A549 (cell line): Measurements from ENCODE around the gene ARL3. TPM values are rescaled to one million over a fixed set of nuclear protein-coding genes. Genes with fewer than 3 reads are reported as not detected.
A peak's percentile ranks its signal among the peaks of the same experiment; 100 is the strongest.

Source experiments
- ATAC-seq, 2 experiments: fragments of 200-7000 bp in 1 of 2; fragments of >200 bp in 1 of 2; cut with Nextera tagmentation in 1 of 2; cut with Tn5 transposase in 1 of 2; 3 replicates each; pipeline versions ENCODE4 v1.8.0 to v1.9.1; 2018 to 2020; ENCODE audit warnings: mild to moderate bottlenecking in 1 of 2, moderate library complexity in 1 of 2
- CTCF ChIA-PET: fragments of 300-600 bp; sonication (Branson Sonifier 250); formaldehyde crosslinking; extraction: SDS; loops from one replicate; lab custom pipeline; 2021; ENCODE audit warnings: antibody characterized with exemption, inconsistent platforms; lab: Yijun Ruan, JAX
- POLR2A ChIA-PET: fragments of 350-600 bp; formaldehyde crosslinking; extraction: SDS; loops from one replicate; lab custom pipeline; 2021; ENCODE audit warnings: antibody characterized with exemption, inconsistent platforms; lab: Yijun Ruan, JAX
- DNase-seq, 2 experiments: peaks; one replicate each; pipeline versions ENCODE4 v3.0.0 to v3.0.0-alpha.2; 2011 to 2016; ENCODE audit warnings: low read depth in 1 of 2, low spot score in 1 of 2
- FAIRE-seq: peaks from 2 replicates; lab custom pipeline; 2011; peaks lifted over from hg19 to GRCh38; lab: Jason Lieb, UNC
- H3K27ac ChIP-seq, 2 experiments: fragments of >200 bp; sonication (Bioruptor Twin); formaldehyde crosslinking; 3 replicates each; pipeline ENCODE4 v1.5.1; 2016 to 2017
- H3K4me1 ChIP-seq: fragments of >200 bp; sonication (Bioruptor Twin); formaldehyde crosslinking; 3 replicates; pipeline ENCODE4 v1.6.1; 2016
- H3K4me2 ChIP-seq: fragments of >200 bp; sonication (Bioruptor Twin); formaldehyde crosslinking; 3 replicates; pipeline ENCODE4 v1.6.1; 2016
- H3K4me3 ChIP-seq: fragments of >200 bp; sonication (Bioruptor Twin); formaldehyde crosslinking; 3 replicates; pipeline ENCODE4 v1.5.1; 2016
- H3K9me3 ChIP-seq: fragments of >200 bp; sonication (Bioruptor Twin); formaldehyde crosslinking; 3 replicates; pipeline ENCODE4 v1.6.1; 2016
- CHD2 ChIP-seq: fragments of 150-350 bp; IDR thresholded peaks from 2 replicates; pipeline ENCODE4 v1.6.1; 2014; ENCODE audit warnings: low read length; ENCODE audit not compliant: partially characterized antibody
- EHF ChIP-seq: fragments of 250-450 bp; sonication (Bioruptor Pico); IDR thresholded peaks from 2 replicates; pipeline ENCODE4 v1.5.0; 2020; ENCODE audit warnings: mild to moderate bottlenecking
- HES2 ChIP-seq: fragments of >200 bp; sonication (Bioruptor Twin); formaldehyde crosslinking; IDR thresholded peaks from 2 replicates; pipeline ENCODE4 v1.6.1; 2016
- HOXA7 ChIP-seq: fragments of 250-450 bp; sonication (Bioruptor Pico); IDR thresholded peaks from 2 replicates; pipeline ENCODE4 v1.5.0; 2020; ENCODE audit warnings: mild to moderate bottlenecking, moderate library complexity
- HOXB5 ChIP-seq: fragments of 250-450 bp; sonication (Bioruptor Pico); IDR thresholded peaks from 2 replicates; pipeline ENCODE4 v1.5.0; 2020; ENCODE audit warnings: mild to moderate bottlenecking, moderate library complexity
- JUN ChIP-seq, 2 experiments: fragments of >200 bp; sonication (Bioruptor Twin); formaldehyde crosslinking; IDR thresholded peaks; 2 replicates in 1 of 2; 3 replicates in 1 of 2; pipeline ENCODE4 v1.6.1; 2016 to 2017
- KDM1A ChIP-seq: fragments of 200-600 bp; sonication (generic); IDR thresholded peaks from 2 replicates; pipeline ENCODE4 v1.6.1; 2016; ENCODE audit warnings: low read depth, mild to moderate bottlenecking
- KDM5A ChIP-seq: fragments of 200-600 bp; sonication (generic); IDR thresholded peaks from 2 replicates; pipeline ENCODE4 v1.6.1; 2016; ENCODE audit warnings: antibody characterized with exemption, mild to moderate bottlenecking
- NFE2L2 ChIP-seq: fragments of 150-350 bp; conservative IDR thresholded peaks from 2 replicates; pipeline ENCODE4 v1.6.1; 2014; ENCODE audit warnings: low read length
- PHF8 ChIP-seq: fragments of 200-600 bp; sonication (generic); IDR thresholded peaks from 2 replicates; pipeline ENCODE4 v1.6.1; 2016; ENCODE audit warnings: low read depth, mild to moderate bottlenecking, antibody characterized with exemption, moderate library complexity, borderline replicate concordance
- POLR2A ChIP-seq: IDR thresholded peaks from 2 replicates; pipeline ENCODE4 v1.6.1; 2012; ENCODE audit warnings: mild to moderate bottlenecking, low read length
- POLR2AphosphoS2 ChIP-seq: conservative IDR thresholded peaks from 2 replicates; pipeline ENCODE4 v1.6.1; 2012; ENCODE audit warnings: low read length, improper control_type of control experiment, inconsistent platforms
- REST ChIP-seq: fragments of 200-600 bp; sonication (generic); IDR thresholded peaks from 2 replicates; pipeline ENCODE4 v1.6.1; 2016; ENCODE audit warnings: antibody characterized with exemption, mild to moderate bottlenecking, moderate library complexity
- SMC3 ChIP-seq: fragments of >200 bp; sonication (Bioruptor Twin); formaldehyde crosslinking; IDR thresholded peaks from 3 replicates; pipeline ENCODE4 v1.6.1; 2018; ENCODE audit warnings: inconsistent platforms
- SREBF2 ChIP-seq: fragments of 450-650 bp; IDR thresholded peaks from 2 replicates; pipeline ENCODE4 v1.6.1; 2014; ENCODE audit warnings: mild to moderate bottlenecking, moderate library complexity
- TFCP2L1 ChIP-seq: fragments of 250-450 bp; sonication (Bioruptor Pico); IDR thresholded peaks from 2 replicates; pipeline ENCODE4 v1.5.0; 2021; ENCODE audit warnings: mild to moderate bottlenecking
- TP53 ChIP-seq: fragments of 250-450 bp; sonication (Bioruptor Pico); IDR thresholded peaks from 2 replicates; pipeline ENCODE4 v1.5.0; 2021; ENCODE audit warnings: mild to moderate bottlenecking, moderate library complexity
- USF2 ChIP-seq: fragments of 450-650 bp; IDR thresholded peaks from 2 replicates; pipeline ENCODE4 v1.6.1; 2014; ENCODE audit warnings: antibody characterized with exemption
- ZFP36 ChIP-seq: fragments of 450-650 bp; IDR thresholded peaks from 2 replicates; pipeline ENCODE4 v1.6.1; 2014; ENCODE audit warnings: borderline replicate concordance; ENCODE audit not compliant: partially characterized antibody
- ZSCAN20 ChIP-seq: fragments of 250-450 bp; sonication (Bioruptor Pico); IDR thresholded peaks from 2 replicates; pipeline ENCODE4 v1.8.0; 2022; ENCODE audit warnings: mild to moderate bottlenecking, moderate library complexity
- WGBS: methylation state at CpG from one replicate; pipeline ENCODE4 v1.1.6; 2017; ENCODE audit errors: missing lambda C conversion rate; 5-methylcytosine and 5-hydroxymethylcytosine counted together
- polyA plus RNA-seq, 4 experiments: library from polyadenylated mRNA; depleted of rRNA in 3 of 4; stranded (reverse); fragments of >200 nt; fragmentation: RNase III in 1 of 4; extraction: RNeasy Plus Mini Kit Qiagen cat#74134 plus additional on column Dnase treatment in 1 of 4; gene quantifications; 2 replicates in 3 of 4; 3 replicates in 1 of 4; pipeline ENCODE4 v1.2.3, GENCODE V29; 2011 to 2017
- TF ChIP-seq, protein P1 (sequence below): fragments of >200 bp; sonication (Bioruptor Twin); formaldehyde crosslinking; IDR thresholded peaks from 3 replicates; pipeline ENCODE4 v1.6.1; 2016
- TF ChIP-seq, protein P2 (sequence below): fragments of 150-350 bp; IDR thresholded peaks from 2 replicates; pipeline ENCODE4 v1.6.1; 2014; ENCODE audit warnings: low read depth, mild to moderate bottlenecking, low read length
- TF ChIP-seq, protein P3 (sequence below): IDR thresholded peaks from 2 replicates; pipeline ENCODE4 v1.6.1; 2012

ARL3 gene
- polyA plus RNA-seq, 2 of the 4 experiments (the other 2 are of a cell fraction), result 20.2 to 21.3 TPM

- Histone ChIP-seq H3K4me1 (peaks cover 12% of the 10 kb centered on the region; the same call in 1 of the 3 replicates), H3K4me2 (peak overlapping the region; percentile 82), H3K27ac (peak overlapping the region; percentile 91 to 94), H3K4me3 (peak overlapping the region; percentile 92), H3K9me3 (no peaks in the 10 kb centered on the region)
- FAIRE-seq, result no peak
- POLR2A ChIA-PET, result interaction anchor here (1.1 kb wide), 1 partner anchor 75 kb away, joined by 3 read pairs; no protein-coding TSS in a partner anchor
- ATAC-seq, result peak; percentile 27 to 46; a peak in 5 of 6 replicates
- 18% methylated on average over 9 of the region's 9 CpGs for WGBS
- no peak for TF ChIP-seq SMC3
- no peak for TF ChIP-seq KDM5A
- TF ChIP-seq HOXA7 (CRISPR knock-in tag), result no peak
- no peak for TF ChIP-seq ZSCAN20 (CRISPR knock-in tag)
- TF ChIP-seq USF2, result no peak
- TF ChIP-seq ZFP36, result no peak
- TF ChIP-seq KDM1A, result no peak
- TF ChIP-seq NFE2L2, result no peak
- no peak for TF ChIP-seq SREBF2
- TF ChIP-seq EHF (CRISPR knock-in tag), result no peak
- no peak for DNase-seq
- CTCF ChIA-PET, result interaction anchor here (0.5 to 2.8 kb wide), 3 partner anchors 8 to 318 kb away, joined by 3 to 14 read pairs (median 5); no protein-coding TSS in a partner anchor
Measured at GRCh38 chr10:102744374-102745051, 30.3 kb upstream of the ARL3 start.

DNA sequence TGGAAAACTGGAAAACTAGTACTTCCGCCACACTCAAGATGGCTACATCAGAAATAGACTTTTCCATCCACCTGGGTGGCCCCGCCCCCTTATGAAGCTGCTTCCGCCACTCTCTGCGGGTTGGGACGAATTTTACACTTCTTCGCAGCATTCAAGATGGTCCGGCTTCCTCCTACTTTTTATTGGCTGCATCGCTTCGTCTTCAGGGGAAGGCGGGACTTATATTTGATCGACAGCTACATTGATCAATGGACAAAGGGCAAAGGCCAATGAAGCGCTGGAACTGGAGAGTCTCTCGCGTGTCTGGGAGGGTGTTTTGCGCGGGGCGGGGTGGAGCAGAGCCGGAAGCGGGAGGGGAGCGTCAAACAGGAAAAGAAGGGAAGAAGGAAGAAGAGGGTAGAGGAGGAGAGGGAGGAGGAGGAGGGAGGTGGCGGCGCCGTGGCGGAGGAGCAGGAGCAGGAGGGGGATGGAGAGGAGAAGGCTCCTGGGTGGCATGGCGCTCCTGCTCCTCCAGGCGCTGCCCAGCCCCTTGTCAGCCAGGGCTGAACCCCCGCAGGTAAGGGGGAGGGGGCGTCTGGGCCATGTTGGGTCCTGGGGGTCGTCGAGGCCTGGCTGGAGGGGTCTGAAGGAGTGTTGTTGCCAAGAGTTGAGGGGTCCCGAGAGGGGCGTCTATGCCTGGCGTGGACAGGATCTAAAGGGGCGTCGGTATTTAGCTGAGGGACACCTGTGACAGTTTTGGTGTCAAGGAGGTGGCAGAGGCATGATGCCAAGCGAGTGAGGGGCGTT lies 29.6 kb upstream of the ARL3 start, which contains the start of gene WBP1L:
Gene WBP1L (plus strand): TSS at position 361 of the 786 bp plus-strand sequence. CDS start 106 bp downstream, at position 467.
- WGBS, result under 1% methylated on average over 35 of the region's 37 CpGs
- CTCF ChIA-PET, result interaction anchor here (0.5 to 2.8 kb wide), 4 partner anchors 9 to 317 kb away, joined by 3 to 14 read pairs (median 4); no protein-coding TSS in a partner anchor
- Histone ChIP-seq H3K27ac (peak within 1 kb of the TSS; percentile 91 to 94), H3K9me3 (no peaks in the 10 kb centered on the region), H3K4me2 (peak within 1 kb of the TSS; percentile 82), H3K4me3 (peak within 1 kb of the TSS; percentile 92), H3K4me1 (peaks cover 12% of the 10 kb centered on the region; the same call in 1 of the 3 replicates)
- peak; percentile 98 to 99 for DNase-seq
- peak; percentile 80 for FAIRE-seq
- POLR2A ChIA-PET, result interaction anchor here (0.6 to 1.1 kb wide), 5 partner anchors 8 to 74 kb away, joined by 3 to 10 read pairs (median 5); partner anchors contain the start of genes ARL3 and SFXN2
- TF ChIP-seq HOXB5 (CRISPR knock-in tag), result no peak
- TF ChIP-seq, protein P1, sequence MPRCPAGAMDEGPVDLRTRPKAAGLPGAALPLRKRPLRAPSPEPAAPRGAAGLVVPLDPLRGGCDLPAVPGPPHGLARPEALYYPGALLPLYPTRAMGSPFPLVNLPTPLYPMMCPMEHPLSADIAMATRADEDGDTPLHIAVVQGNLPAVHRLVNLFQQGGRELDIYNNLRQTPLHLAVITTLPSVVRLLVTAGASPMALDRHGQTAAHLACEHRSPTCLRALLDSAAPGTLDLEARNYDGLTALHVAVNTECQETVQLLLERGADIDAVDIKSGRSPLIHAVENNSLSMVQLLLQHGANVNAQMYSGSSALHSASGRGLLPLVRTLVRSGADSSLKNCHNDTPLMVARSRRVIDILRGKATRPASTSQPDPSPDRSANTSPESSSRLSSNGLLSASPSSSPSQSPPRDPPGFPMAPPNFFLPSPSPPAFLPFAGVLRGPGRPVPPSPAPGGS, result peak; percentile 55; the same call in 1 of the 3 replicates
- peak in 1 of 2 experiments; percentile 37; a peak in 3 of 5 replicates for TF ChIP-seq JUN (IDR thresholded peaks at IDR 0.05)
- TF ChIP-seq CHD2, result peak; percentile 67
- TF ChIP-seq POLR2A, result peak; percentile 88
- TF ChIP-seq, protein P2, sequence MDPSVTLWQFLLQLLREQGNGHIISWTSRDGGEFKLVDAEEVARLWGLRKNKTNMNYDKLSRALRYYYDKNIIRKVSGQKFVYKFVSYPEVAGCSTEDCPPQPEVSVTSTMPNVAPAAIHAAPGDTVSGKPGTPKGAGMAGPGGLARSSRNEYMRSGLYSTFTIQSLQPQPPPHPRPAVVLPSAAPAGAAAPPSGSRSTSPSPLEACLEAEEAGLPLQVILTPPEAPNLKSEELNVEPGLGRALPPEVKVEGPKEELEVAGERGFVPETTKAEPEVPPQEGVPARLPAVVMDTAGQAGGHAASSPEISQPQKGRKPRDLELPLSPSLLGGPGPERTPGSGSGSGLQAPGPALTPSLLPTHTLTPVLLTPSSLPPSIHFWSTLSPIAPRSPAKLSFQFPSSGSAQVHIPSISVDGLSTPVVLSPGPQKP, result no peak
- TF ChIP-seq TFCP2L1 (CRISPR knock-in tag), result 0 out of 2 replicates have a peak, but pooled peaks have one; percentile 23
- peak; percentile 73 for TF ChIP-seq PHF8
- TF ChIP-seq, protein P3, sequence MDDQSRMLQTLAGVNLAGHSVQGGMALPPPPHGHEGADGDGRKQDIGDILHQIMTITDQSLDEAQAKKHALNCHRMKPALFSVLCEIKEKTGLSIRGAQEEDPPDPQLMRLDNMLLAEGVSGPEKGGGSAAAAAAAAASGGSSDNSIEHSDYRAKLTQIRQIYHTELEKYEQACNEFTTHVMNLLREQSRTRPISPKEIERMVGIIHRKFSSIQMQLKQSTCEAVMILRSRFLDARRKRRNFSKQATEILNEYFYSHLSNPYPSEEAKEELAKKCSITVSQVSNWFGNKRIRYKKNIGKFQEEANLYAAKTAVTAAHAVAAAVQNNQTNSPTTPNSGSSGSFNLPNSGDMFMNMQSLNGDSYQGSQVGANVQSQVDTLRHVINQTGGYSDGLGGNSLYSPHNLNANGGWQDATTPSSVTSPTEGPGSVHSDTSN, result peak; percentile 94
- 0 out of 2 replicates have a peak, but pooled peaks have one; percentile 16 for TF ChIP-seq POLR2AphosphoS2
- TF ChIP-seq HES2, result no peak
- TF ChIP-seq TP53 (CRISPR knock-in tag), result peak; percentile 84
- 0 out of 2 replicates have a peak, but pooled peaks have one; percentile 24 for TF ChIP-seq HOXA7 (CRISPR knock-in tag)
- 0 out of 2 replicates have a peak, but pooled peaks have one; percentile 37 for TF ChIP-seq REST
- ATAC-seq, result peak; percentile 96 to 98
